Breast epithelium (tissue), 3 donors: Measurements from ENCODE around the gene CSHL1.

ENCODE experiments used
- POLR2A ChIP-seq: fragments of 450-650 bp; IDR thresholded peaks from one replicate; pipeline ENCODE4 v1.6.1; 2016; ENCODE audit warnings: antibody characterized with exemption, mild to moderate bottlenecking, moderate library complexity
- POLR2AphosphoS5 ChIP-seq, 3 donors: sonication (generic); formaldehyde crosslinking; IDR thresholded peaks; one replicate each; pipeline ENCODE4 v1.6.1; 2017; ENCODE audit warnings: antibody characterized with exemption in 3 of 3

- TF ChIP-seq POLR2AphosphoS5 (IDR thresholded peaks at IDR 0.05), result no peak
- no peak for TF ChIP-seq POLR2A
Observed at GRCh38 chr17:63960006-63960405, 48.9 kb upstream of the CSHL1 start.
